GM21390 (cell line): Measurements from ENCODE around the gene NCKAP5.

Source experiments
- ATAC-seq: cut with Tn5 transposase; IDR thresholded peaks from one replicate; pipeline ENCODE4 v1.9.1; 2021; ENCODE audit not compliant: unreplicated experiment

NCKAP5 gene

DNA sequence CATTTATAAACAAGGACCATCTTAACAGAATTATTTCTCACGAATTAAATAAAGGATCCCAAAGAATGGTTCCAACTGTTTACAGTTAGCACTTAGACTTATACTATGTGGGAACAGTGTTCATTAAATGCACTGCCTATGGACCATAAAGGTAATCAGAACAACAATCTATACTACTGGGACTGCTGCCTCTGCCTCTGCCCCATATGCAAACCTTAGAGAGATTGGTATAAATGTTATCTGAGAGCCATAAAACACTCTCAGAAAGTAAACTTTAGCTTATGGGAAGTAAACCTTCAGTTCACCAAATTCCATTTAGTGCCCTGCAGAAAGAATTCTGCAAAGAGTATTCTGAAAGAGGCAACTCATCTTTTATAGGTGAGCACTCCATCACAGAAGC, 448.0 kb downstream of the NCKAP5 start:
- no peak for ATAC-seq

GRCh38 chr2:133110201-133110600, 458.1 kb downstream of the NCKAP5 start:
- no peak for ATAC-seq

GRCh38 chr2:133109772-133110171, 458.5 kb downstream of the NCKAP5 start:
- ATAC-seq: no peak

GRCh38 chr2:133107058-133107815, 461.0 kb downstream of the NCKAP5 start:
- no peak for ATAC-seq

DNA sequence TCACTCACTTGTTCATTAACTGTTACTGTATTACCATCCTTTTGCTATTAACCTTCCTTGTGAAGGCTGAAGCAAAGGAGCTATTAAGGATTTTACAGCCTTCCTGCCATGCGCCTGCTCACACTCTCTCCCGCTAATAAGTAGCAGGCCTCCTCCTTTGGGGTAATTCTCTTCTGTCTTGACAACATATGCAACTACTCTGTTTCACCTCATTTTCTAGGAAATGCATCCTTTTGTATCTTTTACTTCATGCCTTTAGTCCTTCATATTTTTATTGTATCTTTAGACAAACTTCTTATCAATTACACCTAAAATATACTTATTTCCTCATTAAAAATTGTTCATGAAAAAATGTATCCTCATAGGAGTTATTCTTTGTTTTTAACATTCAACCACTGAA, 463.4 kb downstream of the NCKAP5 start:
- ATAC-seq: no peak

- no peak for ATAC-seq
Measured at GRCh38 chr2:133098787-133099186, 469.5 kb downstream of the NCKAP5 start.

- ATAC-seq: no peak
Measured at GRCh38 chr2:133097666-133098065, 470.6 kb downstream of the NCKAP5 start.

GRCh38 chr2:133092571-133092970, 475.7 kb downstream of the NCKAP5 start:
- no peak for ATAC-seq

- ATAC-seq: no peak
Measured at GRCh38 chr2:133090358-133090757, 477.9 kb downstream of the NCKAP5 start.

GRCh38 chr2:133086176-133086575, 482.1 kb downstream of the NCKAP5 start:
- no peak for ATAC-seq

GRCh38 chr2:133085646-133086045, 482.6 kb downstream of the NCKAP5 start:
- no peak for ATAC-seq

DNA sequence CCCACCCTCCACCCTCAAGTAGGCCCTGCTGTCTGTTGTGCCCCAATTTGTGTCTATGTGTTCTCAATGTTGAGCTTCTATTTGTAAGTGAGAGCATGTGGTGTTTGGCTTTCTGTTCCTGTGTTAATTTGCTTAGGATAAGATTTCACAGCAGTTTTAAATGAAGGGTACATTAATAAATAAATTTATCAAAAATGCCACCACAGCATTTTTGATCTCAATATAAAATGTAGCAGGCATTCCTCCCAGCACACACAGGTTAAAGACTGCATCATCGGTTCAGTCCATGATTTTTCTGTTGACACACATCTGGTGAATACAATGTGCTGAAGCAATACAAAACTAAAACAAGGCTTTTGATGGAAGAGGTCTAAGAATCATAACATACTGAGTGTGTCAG, 486.2 kb downstream of the NCKAP5 start:
- no peak for ATAC-seq

DNA sequence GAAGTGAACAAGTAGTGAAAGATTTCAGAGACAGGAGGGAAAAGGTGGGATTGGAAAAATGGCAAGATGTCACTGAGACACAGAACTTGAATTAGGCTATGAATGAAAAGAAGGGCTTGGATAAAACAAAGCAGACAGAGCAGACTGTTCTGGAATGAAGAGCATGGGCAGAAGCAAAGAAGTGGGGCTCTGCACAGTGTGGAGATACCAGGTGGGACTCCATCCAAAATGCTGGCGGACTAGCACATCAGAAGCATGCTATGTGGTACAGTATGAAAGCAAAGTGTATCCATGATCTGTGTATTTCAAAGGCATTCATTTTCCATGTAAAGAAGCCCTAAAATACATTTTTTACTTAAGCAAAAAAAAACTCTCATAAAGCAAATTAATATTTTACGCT, 487.4 kb downstream of the NCKAP5 start:
- no peak for ATAC-seq

- ATAC-seq: no peak
Measured at GRCh38 chr2:133078667-133079411, 489.4 kb downstream of the NCKAP5 start.

DNA sequence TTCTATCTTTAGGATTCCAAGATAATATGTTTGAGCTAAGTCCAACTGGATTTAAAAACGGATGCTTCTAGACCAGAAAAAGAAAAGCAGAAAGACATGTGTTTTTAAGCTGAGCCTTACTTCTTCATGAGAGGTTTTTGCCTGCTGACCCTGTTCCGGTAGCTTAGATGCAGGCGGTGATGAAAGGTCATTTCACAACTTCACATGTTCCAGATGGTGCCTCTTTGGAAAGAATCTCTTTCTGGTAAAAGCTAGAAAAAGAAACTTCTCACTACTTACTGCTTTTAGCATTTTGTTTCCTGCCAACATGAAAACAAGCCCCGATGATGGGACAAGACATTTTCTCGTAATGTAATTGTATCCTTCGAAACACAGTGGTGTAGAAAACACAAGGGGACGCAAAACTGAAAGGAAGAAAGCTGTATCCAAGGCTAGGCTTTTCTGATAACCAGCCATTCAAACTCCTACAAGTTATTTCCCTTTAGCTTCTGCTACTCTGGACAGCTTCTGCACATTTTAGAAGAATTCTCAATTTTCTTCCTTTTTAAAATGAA, 490.9 kb downstream of the NCKAP5 start:
- no peak for ATAC-seq

GRCh38 chr2:133072837-133073694, 495.2 kb downstream of the NCKAP5 start:
- no peak for ATAC-seq

DNA sequence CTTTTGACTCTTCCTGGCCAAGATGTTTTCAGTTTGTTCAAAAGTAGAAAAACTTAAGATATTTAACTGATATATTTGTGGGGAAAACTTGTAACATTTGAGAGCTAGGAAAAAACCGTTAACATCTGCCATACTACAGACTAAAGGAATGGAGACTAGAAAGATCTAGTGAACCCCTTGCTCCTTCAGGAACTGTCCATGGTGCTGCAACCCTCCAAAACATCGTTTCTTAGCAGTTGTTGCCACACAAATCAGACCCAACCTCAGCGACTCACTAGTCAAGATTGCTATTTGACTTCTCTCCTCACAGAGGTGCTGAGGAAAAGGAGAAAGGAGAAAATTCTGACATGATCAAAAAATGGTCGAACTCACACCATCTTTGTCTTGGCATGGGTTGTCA, 504.5 kb downstream of the NCKAP5 start:
- no peak for ATAC-seq

DNA sequence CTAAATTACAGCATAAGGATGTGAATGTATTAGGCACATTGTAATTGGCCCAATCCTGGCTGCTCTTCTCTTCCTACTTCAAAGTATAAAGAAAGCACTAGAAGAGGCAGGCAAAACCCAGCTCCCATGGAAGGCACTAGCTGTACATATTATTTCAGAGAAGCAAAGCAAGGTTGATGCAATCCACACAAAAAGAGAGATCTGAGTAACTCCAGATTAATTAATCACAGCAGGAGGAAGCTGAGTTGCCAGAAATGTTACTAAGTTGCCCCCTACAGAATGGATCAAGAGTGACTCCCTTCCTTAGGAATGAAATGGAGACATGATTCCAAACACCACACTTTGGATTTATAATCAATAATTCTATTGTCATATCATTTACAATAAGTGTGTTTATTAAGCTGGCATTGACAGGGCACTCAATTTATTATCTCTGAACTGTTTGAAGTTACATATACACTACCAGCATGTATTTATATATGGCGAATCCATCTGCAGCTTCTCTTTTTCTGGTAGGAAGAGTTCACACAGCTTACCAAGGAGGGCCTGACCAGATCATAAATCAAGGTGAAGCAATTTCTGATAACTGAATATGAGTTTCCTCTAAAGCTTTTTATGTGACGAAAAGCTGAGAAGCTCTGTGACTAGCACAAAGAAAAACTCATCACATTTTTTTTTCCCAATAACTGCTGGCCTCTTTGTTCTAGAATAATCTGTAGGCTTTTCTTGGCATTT, 505.2 kb downstream of the NCKAP5 start:
- no peak for ATAC-seq

GRCh38 chr2:133061874-133062593, 506.2 kb downstream of the NCKAP5 start:
- ATAC-seq: no peak

DNA sequence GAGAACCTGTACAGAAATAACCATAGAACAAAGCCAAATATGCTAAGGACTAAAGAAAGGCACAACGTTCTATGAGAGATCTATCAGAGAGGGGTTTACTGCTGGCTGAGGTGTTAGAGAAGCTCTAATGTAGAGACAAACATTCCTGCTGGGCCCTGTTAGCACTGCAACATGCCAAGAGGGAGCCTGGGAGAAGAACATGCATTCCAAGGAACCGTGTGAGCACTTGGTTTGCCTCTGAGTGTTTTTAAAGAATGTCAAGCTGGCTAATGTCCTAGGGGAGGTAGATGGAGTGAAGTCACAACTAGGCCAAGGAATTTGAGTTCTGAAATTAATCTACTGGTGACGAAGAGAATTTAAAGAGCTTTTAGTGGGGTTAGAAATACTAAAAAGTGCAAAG, 514.0 kb downstream of the NCKAP5 start:
- no peak for ATAC-seq
